GM12878 (cell line): Measurements from ENCODE around the gene KRTAP5-4. TPM values are rescaled to one million over a fixed set of nuclear protein-coding genes. Genes with fewer than 3 reads are reported as not detected.

Experiments
- ATAC-seq: fragments of 200-7000 bp; cut with Tn5 transposase; 3 replicates; pipeline ENCODE4 v1.9.1; 2020; ENCODE audit warnings: mild to moderate bottlenecking, moderate library complexity
- BruUV-seq: library from RNA; stranded (reverse); fragments of 400-500 nt; replicated peaks from 2 replicates; lab custom pipeline; 2021; lab: Mats Ljungman, UMichigan
- CTCF ChIA-PET: fragments of 300-600 bp; sonication (Branson Sonifier 250); formaldehyde crosslinking; extraction: SDS; loops from one replicate; lab custom pipeline; 2021; ENCODE audit warnings: inconsistent platforms; lab: Yijun Ruan, JAX
- POLR2A ChIA-PET: fragments of 350-600 bp; formaldehyde crosslinking; extraction: SDS; loops from one replicate; lab custom pipeline; 2021; ENCODE audit warnings: inconsistent platforms; lab: Charles Lee
- RAD21 ChIA-PET: fragments of 300-600 bp; sonication (Branson Sonifier 250); formaldehyde crosslinking; loops from one replicate; lab custom pipeline; 2023; ENCODE audit warnings: antibody characterized with exemption; ENCODE audit not compliant: unreplicated experiment; lab: Charles Lee
- SMC1A ChIA-PET: fragments of 300-600 bp; sonication (Branson Sonifier 250); formaldehyde crosslinking; loops from one replicate; lab custom pipeline; 2023; ENCODE audit not compliant: unreplicated experiment, uncharacterized antibody; lab: Charles Lee
- DNase-seq: peaks from one replicate; pipeline ENCODE4 v3.0.0-alpha.2; 2011; ENCODE audit warnings: low read depth, low spot score
- FAIRE-seq: peaks from 3 replicates; lab custom pipeline; 2011; peaks lifted over from hg19 to GRCh38; lab: Jason Lieb, UNC
- H2AFZ ChIP-seq: 2 replicates; pipeline ENCODE4 v1.6.0; 2011; ENCODE audit warnings: low read depth, low read length, control low read depth; ENCODE audit not compliant: control insufficient read depth
- H3K27ac ChIP-seq: 2 replicates; pipeline ENCODE4 v1.5.1; 2011; ENCODE audit warnings: control low read depth; ENCODE audit not compliant: control insufficient read depth, insufficient read depth
- H3K27me3 ChIP-seq, 2 experiments: replicated peaks in 1 of 2; 2 replicates each; pipeline versions ENCODE4 v1.6.0 to v1.6.1; 2011; ENCODE audit warnings: low read length in 1 of 2; ENCODE audit not compliant: control insufficient read depth in 2 of 2, insufficient read depth in 2 of 2
- H3K36me3 ChIP-seq, 2 experiments: 2 replicates each; pipeline ENCODE4 v1.5.1; 2011; ENCODE audit warnings: low read length in 1 of 2; ENCODE audit not compliant: control insufficient read depth in 2 of 2, insufficient read depth in 2 of 2
- H3K4me1 ChIP-seq: 2 replicates; pipeline ENCODE4 v1.6.1; 2011; ENCODE audit warnings: mild to moderate bottlenecking, low read length, moderate library complexity, mixed read lengths; ENCODE audit not compliant: control insufficient read depth, insufficient read depth
- H3K4me2 ChIP-seq: 2 replicates; pipeline ENCODE4 v1.6.0; 2011; ENCODE audit warnings: control low read depth; ENCODE audit not compliant: control insufficient read depth, insufficient read depth
- H3K4me3 ChIP-seq: fragments of 200-600 bp; sonication (generic); 2 replicates; pipeline ENCODE4 v1.5.1; 2016
- H3K79me2 ChIP-seq: 2 replicates; pipeline ENCODE4 v1.6.0; 2011; ENCODE audit warnings: low read length; ENCODE audit not compliant: control insufficient read depth, insufficient read depth
- H3K9ac ChIP-seq: 2 replicates; pipeline ENCODE4 v1.8.0; 2011; ENCODE audit warnings: low read length, control low read depth, mixed read lengths; ENCODE audit not compliant: control insufficient read depth, insufficient read depth
- H3K9me3 ChIP-seq: replicated peaks from 3 replicates; pipeline ENCODE4 v1.5.1; 2011; ENCODE audit warnings: mild to moderate bottlenecking, low read length; ENCODE audit not compliant: control insufficient read depth, insufficient read depth
- H4K20me1 ChIP-seq: 2 replicates; pipeline ENCODE4 v1.6.0; 2011; ENCODE audit not compliant: control insufficient read depth, insufficient read depth
- FOS ChIP-seq: IDR thresholded peaks from 3 replicates; pipeline ENCODE4 v1.6.1; 2011; ENCODE audit warnings: borderline replicate concordance; ENCODE audit not compliant: insufficient read length; ENCODE audit errors: extremely low read depth
- FOXK2 ChIP-seq: fragments of 450-650 bp; IDR thresholded peaks from 2 replicates; pipeline ENCODE4 v1.6.1; 2017; ENCODE audit warnings: mild to moderate bottlenecking, moderate library complexity
- MEF2B ChIP-seq: fragments of 450-650 bp; IDR thresholded peaks from 2 replicates; pipeline ENCODE4 v1.6.1; 2018; ENCODE audit warnings: mild to moderate bottlenecking, moderate library complexity; ENCODE audit not compliant: partially characterized antibody, poor library complexity, severe bottlenecking
- RAD21 ChIP-seq: IDR thresholded peaks from 2 replicates; pipeline ENCODE4 v1.6.1; 2011; ENCODE audit warnings: mild to moderate bottlenecking, low read depth, low read length, moderate library complexity; ENCODE audit not compliant: insufficient read depth
- SMC3 ChIP-seq: IDR thresholded peaks from 2 replicates; pipeline ENCODE4 v1.6.1; 2011; ENCODE audit warnings: low read length, improper control_type of control experiment, borderline replicate concordance
- YY1 ChIP-seq: IDR thresholded peaks from 2 replicates; pipeline ENCODE4 v1.6.1; 2011; ENCODE audit warnings: low read depth, mild to moderate bottlenecking, low read length
- WGBS: methylation state at CpG from one replicate; pipeline ENCODE4 v1.1.6; 2016; ENCODE audit warnings: low lambda C conversion rate; ENCODE audit not compliant: insufficient replicate concordance, insufficient coverage; ENCODE audit errors: missing lambda C conversion rate; 5-methylcytosine and 5-hydroxymethylcytosine counted together
- in situ Hi-C: fragments of 300-500 bp; cut with MboI; formaldehyde crosslinking; loops from 9 replicates; pipeline ENCODE4 v1.14.3; 2018; ENCODE audit warnings: mixed read lengths
- intact Hi-C: fragments of 100-400 bp; cut with micrococcal nuclease; formaldehyde crosslinking; loops from one replicate; pipeline ENCODE4 v1.14.2; 2022; ENCODE audit not compliant: unreplicated experiment
- polyA plus RNA-seq, 11 experiments: library from polyadenylated mRNA; depleted of rRNA in 4 of 11; unstranded in 6 of 11; stranded (reverse) in 5 of 11; fragments of >200 nt; fragmentation: Nextera tagmentation in 4 of 11; fragmentation: Illumina TruSeq in 1 of 11; extraction: Ambion mirVana in 4 of 11; extraction: Trizol in 1 of 11; gene quantifications; 1 replicate in 1 of 11; 2 replicates in 10 of 11; pipeline versions ENCODE4 v1.2.1 to v1.2.3, GENCODE V29; 2011 to 2016; ENCODE audit warnings: inconsistent platforms in 2 of 11, missing spikeins in 2 of 11, low read depth in 1 of 11
- total RNA-seq, 4 experiments: library from RNA; depleted of rRNA in 3 of 4; stranded (reverse); fragments of >200 nt in 3 of 4; fragmentation: Illumina TruSeq in 1 of 4; extraction: Trizol in 1 of 4; gene quantifications; 2 replicates each; pipeline versions ENCODE4 v1.2.1 to v1.2.3, GENCODE V29; 2013 to 2021
- TF ChIP-seq, protein P1 (sequence below), 3 experiments: IDR thresholded peaks in 2 of 3; conservative IDR thresholded peaks in 1 of 3; 2 replicates each; pipeline ENCODE4 v1.5.1; 2011; ENCODE audit warnings: low read depth in 3 of 3, low read length in 3 of 3, mild to moderate bottlenecking in 3 of 3, control low read depth in 2 of 3, moderate library complexity in 2 of 3, inconsistent platforms in 1 of 3, mixed read lengths in 1 of 3; ENCODE audit not compliant: control insufficient read depth in 2 of 3, insufficient read depth in 1 of 3; ENCODE audit errors: extremely low read depth in 1 of 3

The KRTAP5-4 gene
- total and polyA plus RNA-seq, 10 of the 15 experiments (the other 5 are each of a cell fraction or from before 2014, with no cell fraction given): not detected

DNA sequence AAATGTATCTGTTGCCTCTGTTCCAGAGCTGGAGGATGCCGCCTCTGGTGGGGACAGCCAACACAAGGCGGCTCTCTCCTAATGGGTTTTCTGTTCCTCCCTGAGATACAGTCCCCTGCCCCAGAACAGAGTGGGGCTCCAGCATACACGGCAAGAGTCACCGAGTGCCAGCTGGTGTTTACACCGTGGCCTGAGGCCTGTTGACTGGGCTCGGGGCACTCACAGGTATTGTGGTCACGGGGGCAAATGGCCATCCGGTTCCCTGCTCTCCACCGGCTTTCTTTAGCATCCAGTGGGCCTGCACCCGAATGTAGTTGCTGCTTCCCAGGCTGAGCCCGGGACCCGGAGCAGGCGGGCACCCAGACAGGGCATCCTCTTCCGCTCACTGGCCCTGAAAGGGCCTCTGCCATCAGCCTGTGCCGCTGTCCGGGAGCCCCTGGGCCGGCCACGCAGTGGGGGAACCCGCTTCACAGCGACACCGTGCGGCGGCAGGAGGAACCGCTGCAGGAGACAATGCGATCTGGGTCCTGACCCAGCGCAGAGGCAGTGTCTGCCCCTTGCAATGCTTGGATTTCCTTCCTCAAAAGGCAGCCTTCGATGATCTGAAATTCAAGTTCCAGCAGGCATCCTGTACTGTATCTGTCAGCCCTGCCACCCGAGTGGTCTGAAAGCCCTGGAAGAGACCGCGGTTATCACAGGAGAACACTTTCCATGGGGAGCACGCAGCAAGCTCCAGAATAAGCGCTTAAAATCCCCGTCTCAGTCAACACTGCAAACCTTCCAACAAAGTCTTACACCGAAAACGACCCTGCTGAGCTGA, 6.8 kb upstream of the KRTAP5-4 start:
- intact Hi-C loops (loop anchor here (1.0 kb wide), 1 partner anchor 33 kb away; no protein-coding TSS in a partner anchor), in situ Hi-C loops (no loop called here)
- Histone ChIP-seq H3K4me1 (no peaks in the 10 kb centered on the region), H3K36me3 (no peaks in the 10 kb centered on the region), H3K9ac (no peak overlapping the region), H3K79me2 (no peaks in the 10 kb centered on the region), H3K27me3 (peaks cover 0 to 4% of the 10 kb centered on the region in 2 experiments; a peak in 3 of 4 replicates), H3K4me2 (no peak overlapping the region), H3K9me3 (no peaks in the 10 kb centered on the region), H3K27ac (no peak overlapping the region), H4K20me1 (no peaks in the 10 kb centered on the region), H3K4me3 (no peak overlapping the region), H2AFZ (no peak overlapping the region)
- no TSS peak for BruUV-seq
- ATAC-seq: peak; percentile 97
- peak; percentile 79 for FAIRE-seq
- WGBS: 20% methylated on average over 34 of the region's 35 CpGs
- ChIA-PET CTCF (interaction anchor here (0.9 to 2.8 kb wide), 3 partner anchors 24 to 54 kb away, joined by 3 to 12 read pairs (median 6); no protein-coding TSS in a partner anchor), RAD21 (interaction anchor here (1.6 kb wide), 1 partner anchor 61 kb away, joined by 3 read pairs; no protein-coding TSS in a partner anchor), SMC1A (interaction anchor here (1.4 kb wide), 1 partner anchor 34 kb away, joined by 3 read pairs; no protein-coding TSS in a partner anchor), POLR2A (no interaction called here)
- no peak for DNase-seq
- TF ChIP-seq YY1 (0 out of 2 replicates have a peak, but pooled peaks have one; percentile 30), MEF2B (no peak), RAD21 (peak; percentile 65), FOXK2 (no peak), FOS (no peak), SMC3 (peak; percentile 62; the same call in 1 of the 2 replicates)
- TF ChIP-seq, protein P1, sequence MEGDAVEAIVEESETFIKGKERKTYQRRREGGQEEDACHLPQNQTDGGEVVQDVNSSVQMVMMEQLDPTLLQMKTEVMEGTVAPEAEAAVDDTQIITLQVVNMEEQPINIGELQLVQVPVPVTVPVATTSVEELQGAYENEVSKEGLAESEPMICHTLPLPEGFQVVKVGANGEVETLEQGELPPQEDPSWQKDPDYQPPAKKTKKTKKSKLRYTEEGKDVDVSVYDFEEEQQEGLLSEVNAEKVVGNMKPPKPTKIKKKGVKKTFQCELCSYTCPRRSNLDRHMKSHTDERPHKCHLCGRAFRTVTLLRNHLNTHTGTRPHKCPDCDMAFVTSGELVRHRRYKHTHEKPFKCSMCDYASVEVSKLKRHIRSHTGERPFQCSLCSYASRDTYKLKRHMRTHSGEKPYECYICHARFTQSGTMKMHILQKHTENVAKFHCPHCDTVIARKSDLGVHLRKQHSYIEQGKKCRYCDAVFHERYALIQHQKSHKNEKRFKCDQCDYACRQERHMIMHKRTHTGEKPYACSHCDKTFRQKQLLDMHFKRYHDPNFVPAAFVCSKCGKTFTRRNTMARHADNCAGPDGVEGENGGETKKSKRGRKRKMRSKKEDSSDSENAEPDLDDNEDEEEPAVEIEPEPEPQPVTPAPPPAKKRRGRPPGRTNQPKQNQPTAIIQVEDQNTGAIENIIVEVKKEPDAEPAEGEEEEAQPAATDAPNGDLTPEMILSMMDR (IDR thresholded peaks at IDR 0.05 in 2 of 3, conservative IDR thresholded peaks at IDR 0.05 in 1 of 3; ENCODE audit: control insufficient read depth in 2 of 3, extremely low read depth in 1 of 3, insufficient read depth in 1 of 3, low read depth in 3 of 3, low read length in 3 of 3): peak; percentile 78 to 93 (median 83)
